Gastrocnemius medialis (tissue), 4 donors: Measurements from ENCODE around the gene NPFF. TPM values are rescaled to one million over a fixed set of nuclear protein-coding genes. Genes with fewer than 3 reads are reported as not detected.

ENCODE experiments used
- ATAC-seq, 2 donors: fragments of 150-250 bp; one replicate each; pipeline ENCODE4 v1.9.1; 2016
- DNase-seq, 2 donors: peaks; one replicate each; pipeline ENCODE4 v3.0.0-alpha.2; 2019
- H3K27ac ChIP-seq, 4 donors: fragments of 200-600 bp; sonication (generic); 1 replicate in 1 of 4; 2 replicates in 3 of 4; pipeline ENCODE4 v1.5.1; 2016 to 2018; ENCODE audit warnings: mild to moderate bottlenecking in 2 of 4, moderate library complexity in 1 of 4
- H3K27me3 ChIP-seq, 3 donors: fragments of 200-600 bp; sonication (generic) in 2 of 3; 1 replicate in 1 of 3; 2 replicates in 2 of 3; pipeline versions ENCODE4 v1.5.1 to v1.6.0; 2016 to 2019; ENCODE audit warnings: mild to moderate bottlenecking in 1 of 3, moderate library complexity in 1 of 3
- H3K36me3 ChIP-seq, 2 donors: fragments of 200-600 bp; sonication (generic) in 1 of 2; one replicate each; pipeline ENCODE4 v1.5.1; 2017 to 2018
- H3K4me1 ChIP-seq, 2 donors: fragments of 200-600 bp; sonication (generic) in 1 of 2; one replicate each; pipeline ENCODE4 v1.5.1; 2016 to 2017; ENCODE audit warnings: mild to moderate bottlenecking in 2 of 2
- H3K4me3 ChIP-seq, 4 donors: fragments of 200-600 bp; sonication (generic) in 3 of 4; 1 replicate in 1 of 4; 2 replicates in 3 of 4; pipeline ENCODE4 v1.5.1; 2016 to 2019; ENCODE audit warnings: mild to moderate bottlenecking in 2 of 4
- H3K9me3 ChIP-seq, 3 donors: fragments of 200-600 bp; sonication (generic) in 2 of 3; 1 replicate in 1 of 3; 2 replicates in 2 of 3; pipeline ENCODE4 v1.5.1; 2016 to 2019
- POLR2A ChIP-seq, 2 donors: fragments of 450-650 bp; IDR thresholded peaks; one replicate each; pipeline ENCODE4 v1.6.1; 2017; ENCODE audit warnings: antibody characterized with exemption in 2 of 2, mild to moderate bottlenecking in 2 of 2, moderate library complexity in 2 of 2
- in situ Hi-C, 4 donors: fragments of 200-750 bp; cut with MboI; loops; one replicate each; pipeline versions ENCODE4 v1.15.0 to v1.8.0; 2017; ENCODE audit warnings: low sequenced_read_pairs in 4 of 4
- intact Hi-C: fragments of 100-400 bp; cut with DNase I; formaldehyde crosslinking; loops from one replicate; pipeline ENCODE4 v1.15.1; 2023; ENCODE audit warnings: low total_unique reads
- total RNA-seq, 4 donors: library from RNA; depleted of rRNA; stranded (reverse); fragments of >200 nt; gene quantifications; one replicate each; pipeline versions ENCODE4 v1.1.0 to v1.2.3, GENCODE V29; 2016
- TF ChIP-seq, protein P1 (sequence below), 5 experiments: fragments of 450-650 bp in 3 of 5; fragments of 200-600 bp in 2 of 5; sonication (generic) in 2 of 5; IDR thresholded peaks in 4 of 5; conservative IDR thresholded peaks in 1 of 5; 1 replicate in 4 of 5; 2 replicates in 1 of 5; pipeline ENCODE4 v1.5.1; 2016 to 2019; ENCODE audit warnings: antibody characterized with exemption in 5 of 5, mild to moderate bottlenecking in 3 of 5, moderate library complexity in 3 of 5

Gene NPFF
- total RNA-seq, 4 donors from 2014 or later: not detected

DNA sequence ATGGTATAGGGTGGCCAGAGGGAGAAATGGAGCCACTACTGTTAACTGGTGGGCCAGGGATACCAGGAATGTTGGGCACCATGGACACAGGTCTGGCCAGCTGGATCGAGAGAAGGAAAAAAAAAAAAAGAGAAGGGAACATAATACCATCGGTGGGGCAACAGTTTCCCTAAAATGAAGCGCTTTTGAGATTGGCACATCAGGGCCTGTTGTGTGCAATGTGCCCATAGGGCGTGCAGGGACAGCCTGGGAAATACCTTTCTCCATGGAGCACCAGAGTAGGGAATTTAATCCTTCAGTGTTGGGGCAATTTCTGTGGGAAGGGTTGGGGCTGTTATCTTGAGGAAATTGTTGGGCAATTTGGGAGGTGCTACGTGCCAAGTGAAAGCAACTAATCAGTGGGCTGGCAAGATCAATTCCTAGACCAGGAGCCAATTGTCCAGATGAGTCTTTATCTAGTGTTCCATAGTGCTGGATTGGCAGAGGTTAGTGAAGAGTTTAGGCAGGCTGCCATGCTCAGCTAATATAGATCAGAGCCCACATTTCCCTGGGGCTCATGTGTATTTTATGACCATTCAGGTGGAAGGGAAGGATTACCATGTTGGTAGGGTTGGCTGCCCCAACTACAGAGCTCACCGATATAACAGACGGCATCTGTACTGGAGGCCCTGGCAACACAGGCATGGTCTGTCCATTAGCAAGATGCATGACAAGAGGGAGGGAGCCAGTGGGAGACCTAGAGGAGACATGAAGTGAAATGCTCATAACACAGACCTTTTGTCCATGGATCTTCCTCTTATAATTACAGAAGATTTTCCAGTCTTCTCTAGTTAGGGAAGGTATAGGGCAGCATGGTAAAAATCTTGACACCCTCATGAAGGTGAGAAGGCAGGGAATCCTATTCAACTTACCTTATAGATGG, 25.5 kb upstream of the NPFF start:
- Histone ChIP-seq H3K27me3 (no peaks in the 10 kb centered on the region), H3K4me3 (no peak overlapping the region), H3K4me1 (no peaks in the 10 kb centered on the region), H3K36me3 (peaks cover 5 to 93% of the 10 kb centered on the region in 2 donors), H3K9me3 (no peaks in the 10 kb centered on the region), H3K27ac (no peak overlapping the region)
- in situ Hi-C loops (no loop called here), intact Hi-C loops (no loop called here)
- TF ChIP-seq, protein P1, sequence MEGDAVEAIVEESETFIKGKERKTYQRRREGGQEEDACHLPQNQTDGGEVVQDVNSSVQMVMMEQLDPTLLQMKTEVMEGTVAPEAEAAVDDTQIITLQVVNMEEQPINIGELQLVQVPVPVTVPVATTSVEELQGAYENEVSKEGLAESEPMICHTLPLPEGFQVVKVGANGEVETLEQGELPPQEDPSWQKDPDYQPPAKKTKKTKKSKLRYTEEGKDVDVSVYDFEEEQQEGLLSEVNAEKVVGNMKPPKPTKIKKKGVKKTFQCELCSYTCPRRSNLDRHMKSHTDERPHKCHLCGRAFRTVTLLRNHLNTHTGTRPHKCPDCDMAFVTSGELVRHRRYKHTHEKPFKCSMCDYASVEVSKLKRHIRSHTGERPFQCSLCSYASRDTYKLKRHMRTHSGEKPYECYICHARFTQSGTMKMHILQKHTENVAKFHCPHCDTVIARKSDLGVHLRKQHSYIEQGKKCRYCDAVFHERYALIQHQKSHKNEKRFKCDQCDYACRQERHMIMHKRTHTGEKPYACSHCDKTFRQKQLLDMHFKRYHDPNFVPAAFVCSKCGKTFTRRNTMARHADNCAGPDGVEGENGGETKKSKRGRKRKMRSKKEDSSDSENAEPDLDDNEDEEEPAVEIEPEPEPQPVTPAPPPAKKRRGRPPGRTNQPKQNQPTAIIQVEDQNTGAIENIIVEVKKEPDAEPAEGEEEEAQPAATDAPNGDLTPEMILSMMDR (IDR thresholded peaks at IDR 0.05 in 4 of 5, conservative IDR thresholded peaks at IDR 0.05 in 1 of 5): no peak
- TF ChIP-seq POLR2A (IDR thresholded peaks at IDR 0.05): no peak
- DNase-seq (peak in 1 of 2 donors; percentile 25), ATAC-seq (peak in 1 of 2 donors; percentile 61)

DNA sequence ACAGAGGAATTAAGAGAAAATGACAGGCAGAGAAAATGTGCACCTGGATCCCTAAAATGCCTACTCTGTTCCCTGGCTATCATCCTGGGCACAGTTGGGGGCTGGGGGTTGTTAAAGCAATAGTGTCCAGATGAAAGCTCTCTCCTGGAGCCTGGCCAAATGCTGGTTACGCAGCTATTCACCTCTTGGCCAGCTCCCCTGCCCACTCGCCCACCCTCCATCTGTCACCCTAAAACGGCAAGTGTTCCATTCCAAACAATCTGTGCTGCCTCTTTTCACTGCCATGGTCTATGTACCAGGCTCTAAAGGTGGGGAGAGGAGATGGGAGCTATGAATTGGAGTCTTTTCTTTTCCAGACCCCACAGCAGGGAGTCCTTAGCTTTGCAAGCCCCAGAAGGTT, 24.7 kb upstream of the NPFF start:
- TF ChIP-seq, protein P1 (IDR thresholded peaks at IDR 0.05 in 4 of 5, conservative IDR thresholded peaks at IDR 0.05 in 1 of 5): no peak
- no peak for TF ChIP-seq POLR2A (IDR thresholded peaks at IDR 0.05)
- ATAC-seq: no peak
- in situ Hi-C loops: no loop called here
- Histone ChIP-seq H3K9me3 (no peaks in the 10 kb centered on the region), H3K4me3 (no peak overlapping the region), H3K27ac (no peak overlapping the region), H3K36me3 (peaks cover 5 to 91% of the 10 kb centered on the region in 2 donors), H3K4me1 (no peaks in the 10 kb centered on the region), H3K27me3 (no peaks in the 10 kb centered on the region)
- intact Hi-C loops: no loop called here
- no peak for DNase-seq

DNA sequence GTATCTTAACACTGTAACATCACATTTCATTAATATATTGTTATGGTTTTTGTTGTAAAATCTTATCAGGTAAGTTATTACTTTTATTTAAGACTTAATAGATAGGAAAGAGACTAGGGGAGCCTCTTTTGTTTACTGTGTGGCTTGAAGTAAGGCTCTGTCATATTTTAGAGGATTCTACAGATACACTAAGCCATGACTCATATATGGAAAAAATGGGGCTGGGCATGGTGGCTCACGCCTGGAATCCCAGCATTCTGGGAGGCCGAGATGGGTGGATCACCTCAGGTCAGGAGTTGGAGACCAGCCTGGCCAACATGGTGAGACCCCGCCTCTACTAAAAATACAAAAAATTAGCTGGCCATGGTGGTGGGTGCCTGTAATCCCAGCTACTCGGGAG, 23.6 kb upstream of the NPFF start:
- Histone ChIP-seq H3K4me3 (no peak overlapping the region), H3K36me3 (peaks cover 5 to 85% of the 10 kb centered on the region in 2 donors), H3K27ac (no peak overlapping the region), H3K9me3 (no peaks in the 10 kb centered on the region), H3K4me1 (no peaks in the 10 kb centered on the region), H3K27me3 (no peaks in the 10 kb centered on the region)
- DNase-seq: no peak
- no peak for ATAC-seq
- in situ Hi-C loops (no loop called here), intact Hi-C loops (no loop called here)
- no peak for TF ChIP-seq POLR2A (IDR thresholded peaks at IDR 0.05)
- TF ChIP-seq, protein P1 (IDR thresholded peaks at IDR 0.05 in 4 of 5, conservative IDR thresholded peaks at IDR 0.05 in 1 of 5): no peak

DNA sequence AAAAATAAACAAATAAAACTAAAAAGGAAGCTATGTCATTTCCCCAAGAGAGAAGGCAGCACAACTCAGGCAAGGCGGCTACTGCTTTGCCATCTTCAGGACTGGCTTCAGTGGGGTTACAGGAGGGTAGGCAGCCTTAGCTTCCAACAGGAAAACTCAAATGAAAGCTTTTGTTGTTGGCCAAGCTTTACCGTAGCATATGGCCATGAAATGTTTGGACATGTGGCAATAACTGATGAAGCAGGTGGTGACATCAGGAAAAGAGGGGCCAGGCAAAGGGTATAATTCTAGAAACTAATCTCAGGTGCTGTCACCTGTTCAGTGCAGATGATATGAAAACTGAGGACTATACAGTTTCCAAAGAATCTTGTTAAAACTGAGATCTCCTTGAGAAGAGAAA, 22.8 kb upstream of the NPFF start:
- Histone ChIP-seq H3K4me3 (no peak overlapping the region), H3K27ac (no peak overlapping the region), H3K4me1 (no peaks in the 10 kb centered on the region), H3K27me3 (no peaks in the 10 kb centered on the region), H3K36me3 (peaks cover 5 to 85% of the 10 kb centered on the region in 2 donors), H3K9me3 (no peaks in the 10 kb centered on the region)
- TF ChIP-seq, protein P1 (IDR thresholded peaks at IDR 0.05 in 4 of 5, conservative IDR thresholded peaks at IDR 0.05 in 1 of 5): no peak
- no peak for TF ChIP-seq POLR2A (IDR thresholded peaks at IDR 0.05)
- intact Hi-C loops: no loop called here
- DNase-seq (no peak), ATAC-seq (no peak)
- in situ Hi-C loops: no loop called here
